SK-N-MC (cell line): ENCODE data around the gene KIRREL2.

ENCODE experiments used
- EZH2 ChIP-seq: fragments of 200-600 bp; sonication (generic); IDR thresholded peaks from one replicate; pipeline ENCODE4 v1.6.1; 2017; ENCODE audit warnings: antibody characterized with exemption
- FOXP2 ChIP-seq: optimal IDR thresholded peaks from 2 replicates; pipeline ENCODE3; 2011; ENCODE audit warnings: mild to moderate bottlenecking, moderate library complexity; ENCODE audit not compliant: insufficient read depth; ENCODE audit errors: extremely low read length, control extremely low read depth
- POLR2AphosphoS5 ChIP-seq: IDR thresholded peaks from 2 replicates; pipeline ENCODE4 v1.6.1; 2012; ENCODE audit warnings: mild to moderate bottlenecking, low read depth, low read length, borderline replicate concordance

- no peak for TF ChIP-seq EZH2
- TF ChIP-seq POLR2AphosphoS5, result no peak
- no peak for TF ChIP-seq FOXP2
Measured at GRCh38 chr19:35847911-35848310, 8.8 kb upstream of the KIRREL2 start.
